HG03354 (cell line): ENCODE measurements around the gene DPF1.
"Not testable (repeated sequence)": the region's sequence is repeated elsewhere in the genome, so short reads cannot be mapped to it uniquely, and the experiment has no call there.

Source experiments
- ATAC-seq: cut with Tn5 transposase; IDR thresholded peaks from one replicate; pipeline ENCODE4 v1.9.1; 2021; ENCODE audit warnings: mild to moderate bottlenecking; ENCODE audit not compliant: unreplicated experiment, poor library complexity, severe bottlenecking

DPF1 gene

DNA sequence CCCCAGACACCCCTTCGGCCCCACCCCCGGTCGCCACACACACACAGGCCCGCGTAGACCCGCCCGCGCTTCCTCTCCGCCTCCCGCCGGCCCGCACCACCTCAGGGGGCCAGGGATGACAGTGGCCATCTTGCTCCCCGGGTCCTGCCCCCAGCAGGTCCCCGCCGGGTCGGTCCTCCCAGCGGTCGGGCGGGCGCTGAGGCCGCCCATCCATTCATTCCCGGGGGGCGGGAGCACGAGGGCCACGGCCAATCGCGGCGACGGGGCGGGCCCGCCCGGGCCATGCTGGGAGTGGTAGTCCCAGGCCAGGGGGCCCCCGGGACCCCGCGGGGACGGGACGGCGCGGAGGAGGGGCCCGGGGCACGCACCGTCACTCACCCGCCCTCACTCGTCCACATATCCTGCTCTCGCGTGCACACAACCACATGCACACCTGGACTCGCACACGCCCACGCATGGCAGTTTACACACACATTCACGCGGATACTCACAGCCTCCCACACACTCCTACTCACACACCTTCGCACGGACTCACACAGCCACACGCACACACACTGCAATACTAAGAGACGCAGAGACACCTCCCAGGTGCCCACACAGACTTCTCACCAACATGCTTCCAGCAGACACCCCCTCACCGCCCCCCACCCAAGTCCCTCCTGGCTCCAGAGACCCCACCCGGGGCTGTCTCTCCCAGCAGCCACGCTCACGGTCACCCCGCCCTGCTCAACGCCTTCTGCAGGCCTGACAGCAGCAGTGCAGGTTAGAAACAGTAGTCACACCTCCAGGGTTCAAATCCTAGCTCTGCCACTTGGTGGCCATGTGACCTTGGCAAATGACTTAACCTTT, at the start of gene DPF1:
DPF1 (minus strand) TSS at position 209 of the 849 bp plus-strand sequence; CDS start at position 129, 80 bp downstream.
- peak; percentile 71 for ATAC-seq

DNA sequence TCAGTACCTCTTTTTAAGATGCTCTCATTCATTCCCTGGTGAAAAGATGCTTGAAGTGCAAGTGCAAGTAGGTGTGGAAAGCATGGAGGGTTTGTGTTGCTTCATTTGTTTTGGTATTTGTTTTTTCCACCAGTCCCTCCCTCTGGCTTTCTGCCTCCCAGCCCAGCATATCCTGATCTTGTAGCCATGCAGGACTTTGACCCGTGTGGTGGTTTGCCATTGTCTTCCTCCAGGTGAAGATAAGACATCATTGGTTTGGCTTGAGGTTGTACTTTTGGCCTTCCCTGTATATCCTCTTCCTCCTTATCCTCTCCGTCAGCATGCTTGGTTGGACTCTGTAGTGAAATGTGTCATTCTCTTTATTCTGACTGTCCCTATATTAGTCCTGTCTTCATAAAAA, 49.5 kb upstream of the DPF1 start:
- ATAC-seq: no peak

DNA sequence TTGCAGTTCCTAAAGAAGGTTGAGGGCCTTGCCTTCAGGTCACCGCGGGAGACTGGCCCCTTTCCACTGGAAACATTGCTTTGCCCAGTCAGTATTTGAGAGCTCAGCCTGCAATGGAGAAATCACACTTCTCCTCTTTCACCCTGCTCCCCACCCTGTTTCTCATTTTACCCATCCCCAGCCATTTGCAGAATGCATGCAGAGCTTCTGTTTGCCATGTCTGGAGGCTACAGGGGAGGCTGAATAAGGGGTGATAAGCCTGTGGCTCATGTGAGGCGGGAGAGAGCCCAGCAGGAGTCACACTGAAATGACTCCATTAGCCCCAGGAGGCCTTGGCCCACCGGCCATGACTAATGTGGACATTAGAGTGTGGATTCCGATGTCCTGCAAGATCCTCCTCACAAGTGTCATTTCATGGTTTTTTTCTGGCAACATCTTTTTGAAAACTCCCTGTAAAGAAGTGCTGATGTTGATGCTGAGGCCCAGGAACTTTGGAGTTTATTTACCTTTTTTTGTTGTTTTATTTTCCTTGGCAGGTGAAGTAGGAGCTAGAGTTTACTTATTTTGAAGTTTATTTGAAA, 46.7 kb upstream of the DPF1 start:
- no peak for ATAC-seq

DNA sequence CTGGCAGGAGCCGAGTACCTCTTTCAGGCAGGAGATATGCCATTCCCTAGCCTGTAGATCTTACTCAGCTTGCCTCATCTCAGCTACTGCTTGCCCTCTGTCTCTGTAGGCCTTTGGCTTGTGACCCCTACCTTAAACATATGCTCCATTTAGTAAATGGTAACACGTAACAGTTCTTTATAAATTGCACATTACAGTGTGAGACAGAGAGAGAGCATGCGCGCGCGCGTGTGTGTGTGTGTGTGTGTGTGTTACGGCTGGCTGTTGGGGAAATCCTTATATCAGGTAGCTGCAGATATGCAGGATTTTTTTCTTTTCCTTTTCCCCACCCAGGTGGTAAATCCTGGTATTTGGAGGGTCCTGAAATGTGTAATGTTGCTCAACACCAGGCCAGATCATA, 44.5 kb upstream of the DPF1 start:
- no peak for ATAC-seq

DNA sequence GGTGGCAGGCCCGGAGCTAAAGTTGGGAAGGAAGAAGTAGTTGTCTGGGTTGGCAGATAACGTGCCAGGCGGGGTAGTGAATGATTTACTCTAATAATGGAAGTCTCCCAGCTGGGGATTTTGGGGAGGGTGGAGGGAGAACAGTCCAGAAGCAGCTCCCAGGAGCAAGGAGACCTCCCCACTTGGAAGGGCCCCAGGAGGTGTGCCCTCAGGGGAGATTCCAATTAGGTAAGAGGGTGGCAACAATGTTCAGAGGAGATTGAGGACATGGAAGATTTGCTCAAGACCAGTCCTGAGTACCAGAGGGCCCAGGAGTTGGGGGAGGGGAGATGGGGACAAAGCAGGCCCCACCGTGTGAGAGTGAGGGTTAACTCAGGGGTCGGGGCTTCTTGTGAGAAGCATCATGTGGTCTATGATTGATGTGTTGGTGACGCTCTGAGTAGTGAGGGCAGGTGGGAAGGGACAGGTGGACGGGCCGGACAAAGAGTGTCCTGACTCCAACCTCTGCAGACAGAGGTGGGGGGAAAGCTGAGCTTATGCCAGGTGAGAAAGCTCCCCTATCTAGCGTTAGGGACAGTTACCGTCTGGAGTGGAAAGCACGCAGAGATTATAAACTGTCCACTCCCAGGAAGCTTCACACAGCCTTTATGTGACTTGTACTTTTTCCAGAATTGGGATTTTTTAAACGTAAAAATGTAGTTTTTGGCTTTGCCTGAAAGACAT, 43.9 kb upstream of the DPF1 start:
- no peak for ATAC-seq

DNA sequence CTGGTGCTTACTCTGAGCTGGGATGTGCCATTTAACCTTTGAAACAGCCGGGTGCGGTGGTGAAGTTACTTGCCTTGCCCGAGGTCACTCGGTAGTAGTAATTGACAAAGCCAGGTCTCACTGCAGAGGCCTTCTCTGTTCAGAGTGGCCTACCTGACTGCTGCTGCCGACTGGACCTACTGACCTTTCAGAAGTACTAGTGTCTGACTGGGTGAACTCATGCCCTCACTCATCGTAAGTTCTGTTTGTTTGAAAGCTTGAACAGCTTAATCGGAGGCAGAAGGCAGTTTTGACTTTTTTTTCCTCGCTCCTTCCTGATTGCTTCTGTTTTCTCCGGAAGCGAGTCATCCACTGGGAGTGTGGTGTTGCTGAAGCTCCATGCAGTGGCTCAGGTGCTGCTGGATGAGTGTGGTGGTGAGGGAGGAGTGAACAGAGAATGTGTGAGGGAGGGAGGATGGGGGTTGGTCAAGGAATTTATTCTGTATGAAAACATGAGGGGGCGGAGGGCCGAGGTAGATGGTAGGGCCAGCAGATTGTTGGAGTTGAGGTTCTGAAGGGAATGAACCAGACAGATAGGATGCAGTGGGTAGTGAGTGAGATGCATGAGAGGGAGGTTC, 43.1 kb upstream of the DPF1 start:
- no peak for ATAC-seq

DNA sequence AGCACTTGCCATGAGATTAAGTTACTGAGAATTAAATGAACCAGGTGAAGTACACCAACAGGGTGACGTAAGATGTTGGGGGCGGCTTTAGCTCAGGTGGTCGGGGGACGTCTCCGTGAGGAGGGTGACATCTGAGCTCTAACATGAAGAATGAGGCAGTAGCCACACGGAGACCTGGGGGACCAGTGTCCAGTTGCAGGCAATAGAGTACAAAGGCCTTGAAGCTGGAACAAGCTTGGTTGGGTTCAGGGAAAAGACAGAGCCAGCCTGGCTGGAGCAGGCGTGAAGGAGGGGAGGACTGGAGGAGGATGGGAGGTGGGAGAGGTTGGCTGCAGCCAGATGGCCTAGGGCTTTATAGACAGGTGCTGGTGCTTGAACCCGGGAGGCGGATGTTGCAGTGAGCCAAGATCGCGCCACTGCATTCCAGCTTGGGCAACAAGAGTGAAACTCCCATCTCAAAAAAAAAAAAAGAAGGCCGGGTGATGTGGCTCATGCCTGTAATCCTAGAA, 42.0 kb upstream of the DPF1 start:
- no peak for ATAC-seq

DNA sequence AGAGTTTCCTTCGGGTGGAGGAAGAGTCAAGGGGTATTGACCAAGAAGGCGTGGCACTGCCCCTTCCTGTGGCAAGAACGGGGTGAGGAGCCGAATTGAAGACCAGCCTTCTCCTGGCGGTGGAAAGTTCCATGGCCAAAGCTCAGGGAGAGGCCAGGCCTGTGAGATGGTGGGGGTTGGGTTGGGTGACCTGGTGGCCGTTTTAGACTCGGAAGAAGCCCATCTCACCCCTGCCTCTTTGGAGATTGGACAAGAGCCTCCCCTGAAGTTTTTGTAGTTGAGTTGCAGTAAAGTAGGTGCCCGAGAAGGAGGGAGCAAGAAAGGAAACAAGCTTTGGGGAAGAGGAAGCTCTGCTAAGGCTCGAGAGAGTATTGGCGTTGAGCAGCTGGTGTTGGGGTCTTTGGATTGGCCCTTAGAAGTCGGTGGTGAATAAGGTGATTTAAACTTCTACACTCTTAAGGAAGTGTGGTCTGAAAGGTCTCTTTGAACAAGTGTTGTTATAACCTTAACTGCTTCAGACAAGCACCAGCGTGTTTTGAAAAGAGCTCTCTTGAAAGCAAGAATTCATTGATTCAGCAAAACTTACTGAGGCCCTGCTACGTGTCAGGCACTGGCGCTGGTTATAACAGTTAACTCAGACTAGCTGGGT, 41.3 kb upstream of the DPF1 start:
- no peak for ATAC-seq

DNA sequence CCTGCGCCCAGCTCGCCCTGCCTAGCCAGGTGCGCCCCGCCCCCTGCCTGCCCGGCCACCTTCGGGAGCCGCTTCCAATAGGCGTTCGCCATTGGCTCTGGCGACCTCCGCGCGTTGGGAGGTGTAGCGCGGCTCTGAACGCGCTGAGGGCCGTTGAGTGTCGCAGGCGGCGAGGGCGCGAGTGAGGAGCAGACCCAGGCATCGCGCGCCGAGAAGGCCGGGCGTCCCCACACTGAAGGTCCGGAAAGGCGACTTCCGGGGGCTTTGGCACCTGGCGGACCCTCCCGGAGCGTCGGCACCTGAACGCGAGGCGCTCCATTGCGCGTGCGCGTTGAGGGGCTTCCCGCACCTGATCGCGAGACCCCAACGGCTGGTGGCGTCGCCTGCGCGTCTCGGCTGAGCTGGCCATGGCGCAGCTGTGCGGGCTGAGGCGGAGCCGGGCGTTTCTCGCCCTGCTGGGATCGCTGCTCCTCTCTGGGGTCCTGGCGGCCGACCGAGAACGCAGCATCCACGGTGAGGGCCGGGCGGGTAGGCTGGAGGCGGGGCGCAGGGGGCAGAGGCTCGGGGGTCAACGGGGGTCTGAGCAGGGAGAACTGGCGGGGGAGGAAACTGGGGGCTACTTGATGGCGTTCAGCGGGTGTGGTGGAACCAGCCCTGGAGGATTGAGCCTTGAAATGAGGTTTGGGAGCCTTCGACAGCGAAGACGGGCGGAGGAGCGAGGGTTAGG, 40.6 kb upstream of the DPF1 start, which contains the start of gene SPINT2:
SPINT2 (plus strand) TSS at position 88 of the 727 bp plus-strand sequence; CDS start at position 408, 320 bp downstream.
- peak; percentile 41 for ATAC-seq

DNA sequence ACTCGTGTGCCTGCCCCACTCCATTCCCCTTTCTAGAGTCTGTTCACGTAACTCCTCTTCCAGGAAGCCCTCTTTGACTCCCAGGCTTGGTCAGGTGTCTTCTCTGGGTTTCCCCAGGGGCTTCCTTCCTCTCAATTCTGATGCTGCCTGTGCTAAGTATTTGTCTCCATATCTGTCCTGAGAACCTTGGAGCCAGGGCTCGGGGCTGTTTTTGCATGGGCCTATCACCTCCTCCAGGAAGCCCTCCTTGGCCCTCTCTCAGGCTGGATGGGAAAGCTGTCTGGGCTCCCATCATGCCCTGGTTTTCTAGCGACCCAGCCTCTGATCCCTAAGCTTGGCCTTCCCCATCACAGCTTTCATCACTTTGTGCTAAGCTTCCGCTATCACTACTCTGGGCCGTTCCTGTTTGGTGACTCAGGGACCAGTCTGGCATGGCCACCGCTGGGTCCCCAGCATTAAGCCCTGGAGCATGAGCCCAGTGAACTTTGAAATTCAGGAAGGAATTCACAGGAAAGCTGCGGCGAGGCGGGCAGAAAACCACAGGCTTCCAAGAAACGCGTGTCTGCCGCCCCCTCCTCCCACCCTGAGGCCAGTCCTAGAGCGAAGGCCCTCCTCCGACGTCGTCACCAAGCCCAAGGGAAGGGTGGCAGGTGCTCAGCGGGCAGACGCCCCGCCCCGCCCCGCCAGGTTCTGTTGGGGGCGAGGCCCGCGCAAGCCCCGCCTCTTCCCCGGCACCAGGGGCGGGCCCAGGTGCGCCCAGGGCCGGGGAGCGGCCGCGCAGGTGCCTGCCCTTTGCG, 39.9 kb upstream of the DPF1 start:
- peak; percentile 75 for ATAC-seq

DNA sequence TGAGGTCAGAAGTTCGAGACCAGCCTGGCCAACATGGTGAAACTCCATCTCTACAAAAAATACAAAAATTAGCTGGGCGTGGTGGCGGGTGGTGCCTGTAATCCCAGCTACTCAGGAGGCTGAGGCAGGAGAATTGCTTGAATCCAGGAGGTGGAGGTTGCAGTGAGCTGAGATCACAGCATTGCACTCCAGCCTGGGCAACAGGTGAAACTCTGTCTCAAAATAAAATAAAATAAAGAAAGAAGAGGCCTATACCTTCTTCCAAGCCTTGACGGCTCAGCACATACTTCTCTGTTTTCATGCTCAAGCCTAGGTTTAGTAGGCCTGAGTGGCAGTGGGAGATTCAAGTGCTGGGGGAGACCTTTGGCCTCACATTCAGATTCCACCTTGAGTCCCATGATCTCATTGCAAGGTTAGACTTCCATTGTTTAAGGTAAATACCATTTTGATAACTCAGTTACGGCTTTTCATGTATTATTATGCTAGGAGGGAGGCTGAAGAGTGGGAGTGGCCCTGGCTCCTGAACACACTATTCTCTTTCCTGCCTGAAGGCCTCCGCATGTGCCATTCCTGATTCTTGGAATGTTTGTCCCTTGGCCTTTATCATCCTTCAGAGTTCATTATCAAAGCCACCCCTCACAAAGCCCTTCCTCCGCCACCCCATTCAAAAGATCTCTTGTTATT, 38.7 kb upstream of the DPF1 start:
- no peak for ATAC-seq

DNA sequence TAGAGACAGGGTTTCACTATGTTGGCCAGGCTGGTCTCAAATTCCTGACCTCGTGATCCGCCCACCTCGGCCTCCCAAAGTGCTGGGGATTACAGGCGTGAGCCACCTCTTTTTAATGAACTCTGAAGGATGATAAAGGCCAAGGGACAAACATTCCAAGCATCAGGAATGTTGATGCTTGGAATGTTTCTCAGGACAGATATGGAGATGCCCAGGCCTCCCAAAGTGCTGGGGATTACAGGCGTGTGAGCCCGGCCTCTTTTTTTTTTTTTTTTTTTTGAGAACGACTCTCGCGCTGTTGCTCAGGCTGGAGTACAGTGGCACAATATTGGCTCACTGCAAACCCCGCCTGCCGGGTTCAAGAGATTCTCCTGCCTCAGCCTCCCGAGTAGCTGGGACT, 37.9 kb upstream of the DPF1 start:
- ATAC-seq: not testable (repeated sequence)

DNA sequence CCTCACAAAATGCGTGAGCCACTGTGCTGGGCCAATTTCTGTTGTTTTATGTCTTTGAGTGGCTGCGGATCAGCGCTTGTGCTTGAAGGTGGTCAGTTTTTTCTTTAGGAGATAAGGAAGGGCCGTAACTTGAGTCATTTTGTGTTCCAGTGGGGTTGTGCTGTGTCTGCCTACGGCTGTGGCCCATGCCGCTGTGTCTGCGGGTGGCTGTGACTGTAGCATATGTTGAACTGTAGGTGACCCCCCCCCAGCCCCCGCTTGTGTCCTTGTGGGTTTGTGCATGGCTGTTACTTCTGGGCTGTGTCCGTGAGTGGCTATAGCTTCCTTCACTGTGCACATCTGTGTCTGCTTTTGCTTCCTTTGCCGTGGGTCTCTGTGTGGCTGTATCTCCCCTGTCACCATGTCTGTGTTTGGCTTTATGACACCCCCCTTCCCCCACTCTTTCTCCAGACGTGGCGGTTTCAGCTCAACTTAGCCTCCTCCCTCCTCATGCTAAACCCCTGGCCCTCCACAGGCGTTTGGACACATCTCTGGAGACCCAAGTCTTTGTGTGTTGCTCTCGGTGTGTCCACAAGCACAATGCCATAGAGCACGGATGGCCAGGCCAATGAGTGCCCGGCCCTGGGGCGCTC, 31.5 kb upstream of the DPF1 start:
- no peak for ATAC-seq

DNA sequence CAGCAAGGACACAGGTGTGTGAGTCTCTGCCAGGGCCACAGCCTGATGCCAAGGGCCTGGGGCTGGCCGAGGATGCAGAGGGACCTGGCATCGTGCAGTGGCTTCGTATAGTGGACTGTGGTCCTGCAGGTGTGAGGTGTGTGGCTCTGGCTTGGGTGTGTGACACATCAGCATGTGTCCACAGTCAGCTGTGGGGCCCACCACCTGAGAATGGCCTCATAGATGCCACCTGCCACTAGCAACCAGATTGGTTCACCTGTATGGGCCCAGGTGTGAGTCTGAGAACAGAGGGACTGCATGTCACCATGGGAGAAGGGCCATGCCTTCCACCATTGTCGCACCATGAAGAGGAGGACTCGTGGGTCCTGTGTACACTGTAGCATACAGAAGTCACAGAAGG, 29.8 kb upstream of the DPF1 start:
- ATAC-seq: no peak

DNA sequence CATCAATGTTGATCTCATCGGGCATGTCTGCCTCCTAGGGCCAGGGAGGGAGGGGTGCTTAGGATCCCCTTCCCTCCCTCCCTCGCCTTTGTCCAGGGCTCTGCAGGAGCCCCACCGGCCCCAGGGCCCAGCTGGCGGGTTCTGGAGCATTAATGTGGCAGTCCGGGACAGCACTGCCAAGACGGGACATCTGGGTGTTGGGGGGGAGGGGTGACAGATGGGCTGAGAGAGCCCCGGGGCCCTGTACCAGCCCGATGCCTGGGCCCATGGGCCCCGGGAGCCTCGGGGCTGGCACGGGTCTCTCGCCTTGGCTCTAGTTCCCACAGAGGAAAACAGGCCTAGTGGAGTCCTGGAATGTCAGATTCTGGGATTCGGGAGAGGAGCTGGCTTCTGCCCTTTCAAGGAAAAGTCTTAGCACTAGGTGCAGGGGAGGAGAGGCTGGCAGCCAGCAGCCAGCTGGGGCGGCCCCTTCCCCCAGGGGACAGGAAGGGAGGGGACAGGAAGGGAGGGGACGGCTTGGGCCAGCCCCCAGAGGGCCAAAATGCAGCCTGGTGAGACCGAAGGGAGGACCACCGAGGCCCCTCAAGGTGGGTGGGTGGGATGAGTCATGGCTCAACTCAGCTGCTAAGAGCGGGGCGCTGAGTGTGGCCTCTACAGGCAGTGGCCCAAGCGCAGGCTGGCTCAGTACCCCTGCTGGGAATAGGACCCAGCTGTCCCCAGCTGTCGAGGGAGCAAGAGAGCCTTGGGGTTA, 29.1 kb upstream of the DPF1 start:
- no peak for ATAC-seq

DNA sequence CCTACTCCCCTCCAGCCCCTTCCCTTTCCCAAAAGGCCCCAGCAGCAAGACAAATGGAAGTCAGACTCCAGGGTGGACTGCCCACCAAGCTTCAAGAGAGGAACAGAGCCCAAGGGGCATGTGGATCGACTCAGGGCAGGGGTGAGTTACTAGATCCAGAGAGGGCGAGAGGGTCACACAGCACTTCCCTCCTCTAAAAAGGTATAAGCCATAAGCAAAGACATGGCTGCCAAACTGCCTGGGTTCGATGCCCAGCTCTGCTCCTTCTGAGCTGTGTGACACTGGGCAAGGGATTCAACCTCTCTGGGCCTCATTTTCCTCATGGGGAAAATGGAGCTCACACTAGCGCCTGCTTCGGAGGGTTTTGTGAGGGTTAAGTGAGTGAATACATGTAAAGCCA, 28.4 kb upstream of the DPF1 start:
- ATAC-seq: no peak
